ENCODE data around the gene MAT1A.
"Not testable (repeated sequence)": the region's sequence is repeated elsewhere in the genome, so short reads cannot be mapped to it uniquely, and the experiment has no call there.

The MAT1A gene

GRCh38 chr10:80321183-80321582, 31.7 kb upstream of the MAT1A start:
- DNase-seq (ENCODE audit: low read depth): no peak
- TF ChIP-seq CTCF (conservative IDR thresholded peaks at IDR 0.05; ENCODE audit: low read depth, low read length): no peak
- H3K4me3 ChIP-seq (ENCODE audit: low read depth, low read length): no peak overlapping the region

DNA sequence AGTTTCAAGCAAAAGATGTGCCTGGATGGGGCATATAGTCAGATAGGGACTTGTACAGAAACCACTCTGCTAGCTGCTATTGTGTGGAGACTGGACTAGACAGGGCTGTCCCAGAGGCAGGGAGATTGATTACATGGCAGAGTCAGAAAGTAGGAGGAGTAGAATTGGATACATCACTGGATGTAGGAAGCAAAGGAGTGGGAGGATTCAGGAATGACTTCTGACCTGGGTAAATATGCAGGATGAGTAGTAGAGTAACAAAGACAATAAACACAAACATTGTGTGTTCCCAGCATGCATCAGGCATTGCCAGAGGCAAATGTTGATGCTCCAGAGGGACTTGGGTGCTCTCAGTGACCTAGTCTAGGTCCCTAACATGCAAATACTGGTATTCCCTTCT, 30.9 kb upstream of the MAT1A start:
- no peak for DNase-seq (ENCODE audit: low read depth)
- H3K4me3 ChIP-seq (ENCODE audit: low read depth, low read length): no peak overlapping the region

GRCh38 chr10:80319725-80320290, 30.4 kb upstream of the MAT1A start:
- no peak for DNase-seq (ENCODE audit: low read depth)
- TF ChIP-seq CTCF (conservative IDR thresholded peaks at IDR 0.05; ENCODE audit: low read depth, low read length): no peak
- H3K4me3 ChIP-seq (ENCODE audit: low read depth, low read length): no peak overlapping the region

More for the DNA sequence above, 30.9 kb upstream of the MAT1A start:
- TF ChIP-seq CTCF (conservative IDR thresholded peaks at IDR 0.05; ENCODE audit: low read depth, low read length): no peak

GRCh38 chr10:80319318-80319717, 29.9 kb upstream of the MAT1A start:
- no peak overlapping the region for H3K4me3 ChIP-seq (ENCODE audit: low read depth, low read length)
- TF ChIP-seq CTCF (conservative IDR thresholded peaks at IDR 0.05; ENCODE audit: low read depth, low read length): no peak
- DNase-seq (ENCODE audit: low read depth): no peak

GRCh38 chr10:80318742-80319141, 29.3 kb upstream of the MAT1A start:
- DNase-seq (ENCODE audit: low read depth): no peak
- TF ChIP-seq CTCF (conservative IDR thresholded peaks at IDR 0.05; ENCODE audit: low read depth, low read length): no peak

DNA sequence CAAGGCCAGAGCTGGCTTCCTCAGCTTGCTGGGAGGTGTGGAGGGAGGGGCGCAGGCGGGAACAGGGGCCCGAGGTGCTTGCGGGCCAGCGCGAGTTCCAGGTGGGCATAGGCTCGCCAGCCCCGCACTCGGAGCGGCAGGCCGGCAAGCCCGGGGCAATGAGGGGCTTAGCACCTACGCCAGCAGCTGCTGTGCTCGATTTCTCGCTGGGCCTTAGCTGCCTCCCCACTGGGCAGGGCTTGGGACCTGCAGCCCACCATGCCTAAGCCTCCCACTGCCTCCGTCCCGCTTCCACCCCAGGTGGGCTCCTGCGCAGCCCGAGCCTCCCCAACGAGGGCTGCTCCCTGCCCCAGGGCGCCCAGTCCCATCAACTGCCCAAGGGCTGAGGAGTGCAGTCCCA, 25.9 kb upstream of the MAT1A start:
- TF ChIP-seq CTCF (conservative IDR thresholded peaks at IDR 0.05; ENCODE audit: low read depth, low read length): no peak
- DNase-seq (ENCODE audit: low read depth): no peak

More at GRCh38 chr10:80318742-80319141, 29.3 kb upstream of the MAT1A start:
- no peak overlapping the region for H3K4me3 ChIP-seq (ENCODE audit: low read depth, low read length)

DNA sequence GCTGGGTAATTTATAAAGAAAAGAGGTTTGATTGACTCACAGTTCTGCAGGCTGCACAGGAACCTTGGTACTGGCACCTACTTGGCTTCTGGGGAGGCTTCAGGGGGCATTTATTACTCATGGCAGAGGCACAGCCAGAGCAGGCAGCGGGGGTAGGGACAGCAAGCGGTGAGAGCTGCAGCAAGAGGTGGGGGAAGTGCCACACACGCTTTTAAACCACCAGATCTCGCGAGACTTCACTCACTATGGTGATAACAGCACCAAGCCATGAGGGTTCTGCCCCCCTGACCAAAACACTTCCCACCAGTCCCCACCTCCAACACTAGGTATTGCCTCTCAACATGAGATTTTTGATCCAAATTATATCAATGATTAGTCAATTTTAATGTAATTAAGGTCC, 24.1 kb upstream of the MAT1A start:
- DNase-seq (ENCODE audit: low read depth): no peak
- no peak for TF ChIP-seq CTCF (conservative IDR thresholded peaks at IDR 0.05; ENCODE audit: low read depth, low read length)
- no peak overlapping the region for H3K4me3 ChIP-seq (ENCODE audit: low read depth, low read length)

More for the DNA sequence above, 25.9 kb upstream of the MAT1A start:
- no peak overlapping the region for H3K4me3 ChIP-seq (ENCODE audit: low read depth, low read length)

- DNase-seq (ENCODE audit: low read depth); H3K4me3 ChIP-seq (ENCODE audit: low read depth, low read length): not testable (repeated sequence)
Observed at GRCh38 chr10:80305989-80306388, 16.5 kb upstream of the MAT1A start.
